Sciatic nerve (tissue), 2 donors: ENCODE measurements around the gene TRMT1L. TPM values are rescaled to one million over a fixed set of nuclear protein-coding genes. Genes with fewer than 3 reads are reported as not detected.

ENCODE experiments used
- ATAC-seq: fragments of 200-7000 bp; cut with Tn5 transposase; one replicate; pipeline ENCODE4 v1.9.1; 2020; ENCODE audit warnings: mild to moderate bottlenecking, moderate library complexity
- DNase-seq: peaks from one replicate; pipeline ENCODE4 v3.0.0-alpha.2; 2020; ENCODE audit warnings: low spot score
- intact Hi-C: fragments of 100-400 bp; cut with DNase I; formaldehyde crosslinking; loops from one replicate; pipeline ENCODE4 v1.14.2; 2022
- total RNA-seq: library from RNA; stranded (reverse); fragmentation: NEBNext Ultra II Directional; extraction: Animal tissue kit (Norgen Biotek cat#: 25700); gene quantifications from one replicate; pipeline ENCODE4 v1.2.1, GENCODE V29; 2021
- donor health status: DM: no; HTN: no; CAD: no.
- donor health status: DM: no; HTN: no; CAD: no.

The TRMT1L gene
- total RNA-seq, 1 donor from 2014 or later, result 21.4 TPM

- intact Hi-C loops, result no loop called here
- ATAC-seq (no peak), DNase-seq (no peak)
Measured at GRCh38 chr1:185069202-185069772, 87.5 kb downstream of the TRMT1L start.

GRCh38 chr1:185068341-185068740, 88.4 kb downstream of the TRMT1L start:
- intact Hi-C loops, result no loop called here
- ATAC-seq (no peak), DNase-seq (no peak)

Other genes with a start within 250 kb of the TRMT1L start
- 42.4 TPM for gene NIBAN1, start 182.4 kb downstream of the TRMT1L start, total RNA-seq
- 21.1 TPM for gene RNF2, start 111.4 kb downstream of the TRMT1L start, total RNA-seq
- 13.3 TPM for gene SWT1, start 214 bp upstream of the TRMT1L start, total RNA-seq
- 138 TPM for gene IVNS1ABP, start 160.3 kb upstream of the TRMT1L start, total RNA-seq